NCI-H1048 (cell line): ENCODE results near the gene ETV4.
A peak's percentile ranks its signal among the peaks of the same experiment; 100 is the strongest.
"Not testable (repeated sequence)": the region's sequence is repeated elsewhere in the genome, so short reads cannot be mapped to it uniquely, and the experiment has no call there.

Source experiments
- DNase-seq: peaks from one replicate; lab custom pipeline; 2025; lab: John Stamatoyannopoulos, UW

The ETV4 gene

DNA sequence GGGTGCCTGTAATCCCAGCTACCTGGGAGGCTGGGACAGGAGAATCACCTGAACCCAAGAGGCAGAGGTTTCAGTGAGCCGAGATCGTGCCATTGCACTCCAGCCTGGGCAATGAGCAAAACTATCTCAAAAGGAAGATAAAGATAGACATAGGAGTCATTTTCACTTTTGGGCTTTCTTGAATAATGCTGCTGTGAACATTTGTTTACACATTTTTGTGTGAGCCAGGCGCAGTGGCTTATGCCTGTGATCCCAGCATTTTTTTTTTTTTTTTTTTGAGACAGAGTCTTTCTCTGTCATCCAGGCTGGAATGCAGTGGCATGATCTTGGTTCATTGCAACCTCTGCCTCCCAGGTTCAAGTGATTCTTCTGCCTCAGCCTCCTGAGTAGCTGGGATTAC is 34.9 kb downstream of the ETV4 start:
- DNase-seq = not testable (repeated sequence)

DNA sequence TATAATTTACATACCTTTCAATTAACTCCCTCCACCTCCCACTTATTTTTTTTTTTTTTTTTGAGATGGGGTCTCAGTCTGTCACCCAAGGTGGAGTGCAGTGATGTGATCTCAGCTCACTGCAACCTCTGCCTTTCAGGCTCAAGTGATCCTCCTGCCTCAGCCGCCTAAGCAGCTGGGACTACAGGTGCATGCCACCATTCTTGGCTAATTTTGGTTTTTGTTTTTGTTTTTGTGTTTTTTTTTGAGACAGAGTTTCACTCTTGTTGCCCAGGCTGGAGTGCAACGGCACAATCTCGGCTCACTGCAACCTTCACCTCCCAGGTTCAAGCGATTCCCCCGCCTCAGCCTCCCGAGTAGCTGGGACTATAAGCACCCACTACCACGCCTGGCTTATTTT is 36.7 kb downstream of the ETV4 start:
- DNase-seq = not testable (repeated sequence)

DNA sequence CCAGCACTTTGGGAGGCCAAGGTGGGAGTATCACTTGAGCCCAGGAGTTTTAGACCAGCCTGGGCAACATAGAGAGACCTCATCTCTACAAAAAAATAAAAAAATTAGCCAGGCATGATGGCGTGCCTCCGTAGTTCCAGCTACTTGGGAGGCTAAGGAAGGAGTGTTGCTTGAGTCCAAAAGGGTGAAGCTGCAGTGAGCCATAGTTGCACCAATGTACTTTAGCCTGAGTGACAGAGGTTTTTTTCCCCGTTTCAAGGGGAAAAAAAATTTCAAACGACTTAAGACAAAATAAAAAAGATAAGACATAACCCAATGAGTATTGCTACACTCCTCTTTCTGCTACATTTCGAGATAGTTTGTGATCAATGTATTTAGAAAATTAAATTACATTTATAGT is 55.5 kb downstream of the ETV4 start:
- DNase-seq = no peak

DNA sequence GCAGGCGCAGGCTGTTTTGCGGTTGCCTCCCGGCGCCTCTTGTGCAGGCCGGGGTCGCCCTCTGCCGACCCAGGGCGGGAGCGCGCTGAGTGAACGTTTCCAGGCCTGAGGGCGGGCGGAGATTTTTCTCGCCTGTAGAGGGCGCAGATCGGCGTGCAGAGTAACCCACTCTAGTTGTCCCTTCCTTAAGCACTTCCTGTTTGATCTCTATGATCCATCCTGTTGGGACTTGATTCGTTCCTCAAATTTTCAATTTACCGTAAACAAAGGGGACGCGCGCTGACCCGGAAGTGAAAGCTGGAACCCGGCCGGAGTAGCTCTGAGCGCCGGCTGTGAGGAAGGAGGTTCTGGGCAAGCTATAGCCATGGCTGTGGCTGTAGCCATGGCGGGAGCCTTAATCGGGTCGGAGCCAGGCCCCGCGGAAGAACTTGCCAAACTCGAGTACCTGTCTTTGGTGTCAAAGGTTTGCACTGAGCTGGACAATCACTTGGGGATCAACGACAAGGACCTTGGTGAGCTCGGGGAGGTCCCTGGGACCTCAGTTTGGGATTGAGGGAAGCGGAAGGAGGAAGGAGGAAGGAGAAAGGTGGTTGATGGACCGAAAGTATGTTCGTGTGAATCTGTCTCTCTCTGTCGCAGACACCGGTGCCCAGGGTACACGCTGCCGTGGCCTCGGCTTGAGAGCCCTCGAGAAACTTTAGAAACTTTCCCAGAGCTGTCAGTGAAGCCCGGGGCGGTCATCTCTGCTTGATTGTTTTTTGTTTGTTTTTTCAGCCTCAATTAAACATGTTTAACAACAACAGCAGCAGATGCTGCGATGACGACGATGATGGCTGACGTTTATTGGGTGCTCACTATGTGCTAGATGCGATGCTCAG is 62.2 kb downstream of the ETV4 start, which contains the start of gene DHX8:
Gene DHX8 (plus strand): TSS at position 302 of the 878 bp plus-strand sequence. CDS start 63 bp downstream, at position 365.
- peak; percentile 96 for DNase-seq

DNA sequence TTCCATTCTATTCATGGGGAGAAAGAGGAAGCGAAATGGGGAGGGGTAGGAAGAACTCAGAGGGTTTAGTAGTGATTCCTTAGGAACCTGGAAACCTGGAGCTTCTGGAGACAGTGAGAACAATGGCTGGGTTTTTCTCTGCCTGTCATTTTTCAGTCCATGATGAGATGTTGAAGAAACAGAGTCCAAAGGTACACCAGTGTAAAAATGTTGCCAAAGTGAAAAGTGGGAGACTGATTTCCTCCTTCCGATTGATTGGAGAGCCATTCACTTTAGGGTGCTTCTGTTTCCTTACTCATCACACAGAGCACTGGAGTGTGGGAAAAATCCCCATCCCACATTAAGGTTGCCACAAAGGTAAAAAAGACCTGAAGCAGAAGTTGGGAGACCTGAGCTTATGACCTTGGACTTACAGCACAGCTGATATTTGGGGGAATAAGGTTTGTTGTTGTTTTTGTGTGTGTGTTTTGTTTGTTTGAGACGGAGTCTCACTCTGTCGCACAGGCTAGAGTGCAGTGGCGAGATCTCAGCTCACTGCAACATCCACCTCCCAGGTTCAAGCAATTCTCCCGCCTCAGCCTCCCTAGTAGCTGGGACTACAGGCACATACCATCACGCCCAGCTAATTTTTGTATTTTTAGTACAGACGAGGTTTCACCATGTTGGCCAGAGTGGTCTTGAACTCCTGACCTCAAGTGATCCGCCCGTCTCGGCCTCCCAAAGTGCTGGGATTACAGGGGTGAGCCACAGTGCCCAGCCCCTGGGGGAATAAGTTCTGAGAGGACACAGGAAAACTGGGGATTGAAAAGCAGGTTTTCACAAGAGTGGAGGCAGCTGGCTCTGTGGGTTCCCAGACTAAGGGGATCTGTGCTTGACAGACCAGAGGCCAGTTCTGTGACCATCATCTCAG is 63.8 kb downstream of the ETV4 start:
- DNase-seq = no peak

DNA sequence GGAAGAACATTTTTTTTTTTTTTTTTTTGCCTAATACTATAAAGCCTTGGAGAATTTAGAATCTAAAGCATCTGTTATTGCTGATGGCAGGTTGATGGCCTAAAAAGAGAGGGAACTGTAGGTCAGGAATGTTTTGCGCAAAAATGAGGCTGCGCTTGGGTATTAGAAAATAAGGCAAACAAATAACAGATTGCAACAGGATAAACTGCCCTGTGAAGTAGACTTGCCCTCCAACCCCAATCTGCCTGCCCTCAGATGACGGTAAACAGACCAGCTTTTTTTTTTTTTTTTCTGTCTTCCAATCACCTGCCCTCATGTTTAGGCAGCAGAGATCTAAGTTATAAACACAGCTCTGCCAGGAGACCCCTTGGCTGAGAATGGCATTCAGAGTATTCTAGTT is 66.2 kb downstream of the ETV4 start:
- no peak for DNase-seq
